AML-193 (cell line): ENCODE measurements around the gene DYSF.

Experiments
- DNase-seq, 2 experiments: peaks; one replicate each; lab custom pipeline; 2025; lab: John Stamatoyannopoulos, UW

The DYSF gene

GRCh38 chr2:71530211-71530610 lies 76.8 kb downstream of the DYSF start:
- DNase-seq = no peak

- peak; percentile 19 to 41 for DNase-seq
Measured at GRCh38 chr2:71530641-71531332, 77.4 kb downstream of the DYSF start.

- DNase-seq = no peak
Measured at GRCh38 chr2:71531522-71532047, 78.2 kb downstream of the DYSF start.

GRCh38 chr2:71532327-71532726 lies 79.0 kb downstream of the DYSF start:
- DNase-seq = no peak

GRCh38 chr2:71534201-71534600 lies 80.8 kb downstream of the DYSF start:
- DNase-seq = no peak

GRCh38 chr2:71534826-71535225 lies 81.5 kb downstream of the DYSF start:
- DNase-seq = no peak

GRCh38 chr2:71535526-71535925 lies 82.2 kb downstream of the DYSF start:
- no peak for DNase-seq

GRCh38 chr2:71536226-71536671 lies 82.9 kb downstream of the DYSF start:
- DNase-seq = no peak

GRCh38 chr2:71538241-71538640 lies 84.9 kb downstream of the DYSF start:
- no peak for DNase-seq

- no peak for DNase-seq
Measured at GRCh38 chr2:71538656-71539265, 85.4 kb downstream of the DYSF start.

- DNase-seq = no peak
Measured at GRCh38 chr2:71540818-71541217, 87.5 kb downstream of the DYSF start.

GRCh38 chr2:71544919-71545571 lies 91.7 kb downstream of the DYSF start:
- DNase-seq = no peak

GRCh38 chr2:71545572-71546274 lies 92.4 kb downstream of the DYSF start:
- peak; percentile 47 to 60 for DNase-seq

- DNase-seq = no peak
Measured at GRCh38 chr2:71546275-71546638, 92.9 kb downstream of the DYSF start.

- DNase-seq = no peak
Measured at GRCh38 chr2:71546777-71547281, 93.5 kb downstream of the DYSF start.

GRCh38 chr2:71547616-71548285 lies 94.4 kb downstream of the DYSF start:
- DNase-seq = no peak

- peak; percentile 23 to 26 for DNase-seq
Measured at GRCh38 chr2:71548646-71549425, 95.5 kb downstream of the DYSF start.

GRCh38 chr2:71550801-71551630 lies 97.7 kb downstream of the DYSF start:
- no peak for DNase-seq

- DNase-seq = no peak
Measured at GRCh38 chr2:71551631-71551915, 98.2 kb downstream of the DYSF start.

GRCh38 chr2:71552356-71552755 lies 99.0 kb downstream of the DYSF start:
- DNase-seq = no peak
